GM19455 (cell line): ENCODE results near the gene ITFG2.

Source experiments
- ATAC-seq: cut with Tn5 transposase; IDR thresholded peaks from one replicate; pipeline ENCODE4 v1.9.1; 2021; ENCODE audit not compliant: unreplicated experiment

Gene ITFG2

DNA sequence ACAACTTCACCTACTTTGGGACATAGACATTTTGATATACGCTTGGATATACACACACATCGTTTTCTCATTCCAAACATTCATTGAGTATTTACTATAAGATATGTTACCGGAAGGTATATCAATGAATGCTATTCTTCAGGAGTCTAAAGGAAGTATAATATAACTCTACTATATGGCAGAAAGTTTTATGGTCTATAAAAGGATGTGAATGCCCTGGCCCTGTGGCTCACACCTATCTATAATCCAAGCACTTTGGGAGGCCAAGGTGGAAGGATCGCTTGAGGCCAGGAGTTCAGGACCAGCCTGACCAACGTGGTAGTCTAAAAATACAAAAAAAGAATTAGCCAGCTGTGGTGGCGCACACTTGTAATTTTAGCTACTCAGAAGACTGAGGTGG is 16.8 kb downstream of the ITFG2 start:
- no peak for ATAC-seq

DNA sequence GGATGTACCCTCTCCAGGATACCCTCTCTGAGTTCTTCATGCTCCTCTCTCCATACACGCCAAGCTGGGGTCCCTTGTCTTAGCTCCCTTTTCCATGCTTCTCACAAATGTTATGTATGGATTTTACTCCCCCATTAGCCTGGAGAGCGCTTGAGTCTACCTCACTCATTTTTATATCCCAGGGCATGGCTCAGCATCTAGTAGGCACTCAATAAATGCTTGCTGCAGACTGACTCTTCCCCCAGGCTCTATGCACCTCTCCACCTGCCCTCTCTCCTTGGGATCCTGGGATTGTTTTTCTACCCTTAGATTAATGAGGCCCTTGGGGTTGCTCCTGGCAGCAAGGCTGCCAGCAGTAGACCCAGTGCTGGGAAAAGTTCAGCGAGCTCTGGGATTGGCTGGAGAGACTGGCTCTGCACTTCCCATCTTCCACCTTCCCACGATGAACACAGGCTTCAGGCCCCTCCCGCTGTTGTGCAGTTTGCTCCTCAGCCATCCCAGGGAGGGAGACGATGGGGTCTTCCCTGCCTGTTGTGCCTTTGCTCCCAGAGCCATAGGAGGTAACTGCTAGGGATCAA is 20.2 kb downstream of the ITFG2 start:
- ATAC-seq: no peak

DNA sequence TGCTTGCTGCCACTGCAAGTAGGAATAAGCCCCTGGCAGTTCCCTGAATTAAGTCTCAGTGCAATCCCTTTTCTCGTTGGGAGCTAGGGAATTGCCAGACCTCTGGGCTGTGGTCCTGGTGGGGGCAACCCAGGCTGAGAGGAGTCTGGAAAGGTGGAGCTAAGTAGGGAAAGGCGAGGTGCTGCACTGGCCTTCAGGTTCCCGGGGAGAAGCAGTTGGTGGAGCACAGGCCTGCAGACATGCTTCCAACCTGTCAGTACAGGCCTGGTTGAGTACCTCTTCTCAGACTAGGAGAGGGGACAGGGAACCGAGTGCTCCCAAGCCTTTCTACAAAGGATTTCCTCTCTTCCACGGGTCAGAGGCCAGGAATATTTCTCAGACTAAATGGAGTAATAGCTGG is 20.9 kb downstream of the ITFG2 start:
- no peak for ATAC-seq

DNA sequence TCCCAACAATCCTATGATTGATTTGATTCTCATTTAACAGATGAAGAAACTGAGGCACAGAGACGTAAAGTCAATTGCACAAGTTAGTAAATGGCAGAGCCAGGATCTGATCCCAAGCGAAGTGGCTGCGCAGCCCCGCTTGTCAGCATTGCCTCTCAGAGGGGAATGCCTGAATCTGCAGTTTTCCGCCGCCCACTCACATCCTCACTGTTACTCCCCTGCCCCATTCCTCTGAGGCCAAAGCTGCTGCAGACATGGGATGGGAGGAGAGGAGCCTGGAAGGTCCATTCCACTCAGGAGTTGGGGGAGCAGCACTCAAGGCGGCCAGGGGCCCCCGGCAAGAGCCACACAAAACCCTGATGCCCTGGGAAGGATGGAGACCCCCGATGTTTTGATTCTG is 21.3 kb downstream of the ITFG2 start:
- no peak for ATAC-seq

DNA sequence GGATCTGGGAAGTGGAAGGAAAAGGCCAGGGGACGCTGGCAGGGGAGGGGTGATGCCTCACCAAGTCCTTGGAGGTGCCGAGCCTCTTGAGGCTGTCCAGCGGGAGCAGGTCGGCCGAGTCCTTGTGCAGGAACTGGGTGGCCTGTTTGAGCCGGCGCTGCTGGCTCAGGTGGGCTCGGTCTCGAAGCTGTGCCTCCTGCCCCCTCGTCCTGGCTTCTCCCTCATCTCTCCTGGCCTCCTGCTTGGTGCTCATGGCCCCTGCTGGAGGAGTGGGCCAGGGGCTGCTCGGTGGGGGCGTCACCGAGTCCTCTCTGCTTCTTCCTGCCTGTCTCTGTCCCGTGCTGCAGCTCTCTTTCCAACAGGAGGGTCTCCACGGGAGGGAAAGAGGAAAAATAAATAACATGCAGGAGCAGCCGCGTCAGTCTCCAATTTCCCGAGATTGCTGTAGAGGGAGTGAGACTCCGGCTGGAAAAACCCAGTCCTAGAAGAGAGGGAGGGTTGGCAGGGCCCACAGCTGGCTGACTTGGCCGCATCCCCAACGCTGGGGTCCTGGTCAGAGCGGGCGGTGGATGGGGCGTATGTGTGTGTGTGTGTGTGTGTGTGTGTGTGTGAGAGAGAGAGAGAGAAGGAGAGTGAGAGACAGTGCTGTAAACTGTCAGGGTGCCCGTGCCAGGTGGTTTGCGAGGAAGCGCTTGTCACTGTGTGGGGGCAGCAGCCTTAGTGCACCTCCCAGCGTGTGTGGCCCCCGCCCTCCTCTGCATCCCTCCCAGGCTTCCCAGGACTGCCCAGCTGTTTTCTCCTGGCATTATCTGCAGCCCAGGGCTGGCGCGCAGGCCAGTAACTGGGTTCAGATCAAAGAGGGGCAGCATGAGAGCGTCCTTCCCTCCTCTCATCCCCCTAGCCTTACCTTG is 22.4 kb downstream of the ITFG2 start, which contains the start of gene NRIP2:
Gene NRIP2 (minus strand): TSS at position 455 of the 911 bp plus-strand sequence. CDS start 52 bp downstream, at position 403.
- no peak for ATAC-seq

DNA sequence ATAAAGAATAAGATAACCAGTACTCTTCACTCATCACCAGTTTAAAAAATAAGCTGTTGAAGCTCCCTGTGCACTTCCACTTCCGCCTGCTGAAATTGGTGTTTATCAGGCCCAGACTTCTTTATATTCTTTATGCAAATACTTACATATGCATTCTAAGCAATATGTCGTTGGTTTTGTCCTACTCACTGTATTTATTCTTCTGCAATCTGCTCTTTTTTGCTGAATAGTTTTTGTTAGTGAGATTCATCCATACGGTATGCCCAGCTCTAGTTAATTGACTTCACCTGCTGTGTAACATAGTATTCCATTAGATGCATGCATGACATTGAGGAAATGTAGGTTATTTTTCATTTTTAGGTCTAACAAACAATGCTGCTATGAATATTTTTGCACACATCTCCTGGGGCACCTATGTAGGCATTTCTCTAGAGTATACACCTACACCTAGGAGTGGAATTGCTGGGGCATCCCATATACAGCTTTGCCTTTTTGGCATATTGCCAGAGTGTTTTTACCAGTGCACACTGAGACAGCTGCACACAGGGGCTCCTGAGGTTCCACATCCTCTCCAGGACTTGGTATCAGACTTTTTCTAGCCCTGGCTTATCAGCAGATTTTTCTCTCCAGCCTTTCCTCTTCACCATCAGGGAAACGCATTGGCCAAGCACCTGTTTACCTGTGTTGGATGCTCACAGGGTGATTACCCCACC is 23.4 kb downstream of the ITFG2 start:
- ATAC-seq: no peak

DNA sequence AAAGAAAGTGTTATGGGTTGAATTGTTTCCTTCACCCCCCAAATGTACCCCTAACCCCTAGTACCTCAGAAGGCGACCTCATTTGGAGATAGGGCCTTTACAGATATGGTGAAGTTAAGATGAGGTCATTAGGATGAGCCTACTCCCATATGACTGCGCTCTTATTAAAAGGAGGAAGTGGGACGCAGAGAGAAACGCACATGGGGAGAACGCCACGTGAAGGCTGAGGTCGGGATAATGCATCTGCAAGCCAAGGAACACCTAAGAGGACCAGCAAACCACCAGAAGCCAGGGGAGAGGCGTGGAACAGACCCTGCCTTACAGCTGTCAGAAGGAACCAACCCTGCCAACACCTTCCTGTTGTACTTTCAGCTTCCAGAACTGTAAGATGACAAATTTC is 24.1 kb downstream of the ITFG2 start:
- no peak for ATAC-seq

DNA sequence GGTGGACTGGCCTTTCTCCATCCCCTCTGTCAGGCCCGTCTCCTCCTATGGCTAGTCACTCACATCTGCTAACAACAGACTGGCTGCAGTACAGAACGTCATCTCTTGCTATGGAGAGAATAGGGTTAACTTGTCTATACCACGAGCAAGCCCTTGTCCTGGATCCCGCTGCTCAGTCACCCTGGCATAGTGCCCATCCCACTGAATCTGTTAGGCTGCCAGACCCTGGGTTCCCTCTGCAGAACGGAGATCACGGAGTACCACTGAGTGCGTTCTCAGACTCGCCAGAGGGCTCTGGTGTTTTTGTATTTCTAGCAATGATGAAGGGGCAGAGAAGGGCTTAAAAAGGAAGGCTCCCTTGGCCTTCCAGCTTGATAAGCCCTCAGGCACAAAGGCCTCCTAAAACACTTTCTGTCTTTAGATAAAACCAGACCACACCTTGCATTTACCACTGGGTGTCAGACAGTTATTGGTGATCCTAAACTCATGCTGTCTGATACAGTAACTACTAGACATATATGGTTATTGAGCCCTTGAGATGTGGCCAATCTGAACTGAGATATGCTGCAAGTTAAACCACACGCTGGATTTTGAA is 28.7 kb downstream of the ITFG2 start:
- no peak for ATAC-seq

DNA sequence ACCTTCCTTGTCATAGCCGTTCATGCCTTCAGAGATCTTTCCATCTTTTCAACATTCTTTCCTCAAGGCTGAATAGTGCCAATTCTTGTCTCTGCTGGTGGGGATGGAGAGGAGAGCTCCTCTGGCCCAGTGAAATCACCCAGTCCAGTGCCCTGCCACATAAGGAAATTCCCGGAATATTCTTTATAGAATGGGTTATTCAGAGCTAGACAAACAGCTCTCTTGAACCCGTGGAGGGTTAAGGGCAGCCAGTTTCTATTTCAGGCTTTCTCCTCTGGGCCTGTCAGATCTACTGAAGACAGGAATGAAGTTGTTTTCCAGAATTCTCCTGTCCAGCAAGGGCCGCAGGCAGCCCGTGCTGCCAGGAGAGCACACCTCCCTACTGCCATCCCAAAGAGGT is 30.5 kb downstream of the ITFG2 start:
- no peak for ATAC-seq

DNA sequence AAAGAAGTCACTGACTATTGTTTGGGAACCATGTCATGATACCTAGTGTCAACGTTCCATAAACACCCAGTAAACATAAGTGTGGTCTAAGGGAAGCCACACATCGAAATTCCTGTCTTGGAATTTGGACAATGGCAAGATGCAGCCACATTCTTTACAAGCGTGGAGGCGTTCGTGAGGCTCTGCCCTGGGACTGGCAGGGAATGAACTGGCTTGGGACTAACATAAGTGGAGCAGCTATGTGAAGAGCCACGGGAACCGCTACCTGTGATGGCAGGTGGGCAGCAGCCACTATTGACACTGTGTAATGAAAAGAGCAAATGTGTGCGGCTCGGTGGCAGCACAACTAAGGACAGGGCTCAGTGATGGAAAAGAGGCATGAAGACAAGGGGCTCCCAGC is 32.3 kb downstream of the ITFG2 start:
- no peak for ATAC-seq

DNA sequence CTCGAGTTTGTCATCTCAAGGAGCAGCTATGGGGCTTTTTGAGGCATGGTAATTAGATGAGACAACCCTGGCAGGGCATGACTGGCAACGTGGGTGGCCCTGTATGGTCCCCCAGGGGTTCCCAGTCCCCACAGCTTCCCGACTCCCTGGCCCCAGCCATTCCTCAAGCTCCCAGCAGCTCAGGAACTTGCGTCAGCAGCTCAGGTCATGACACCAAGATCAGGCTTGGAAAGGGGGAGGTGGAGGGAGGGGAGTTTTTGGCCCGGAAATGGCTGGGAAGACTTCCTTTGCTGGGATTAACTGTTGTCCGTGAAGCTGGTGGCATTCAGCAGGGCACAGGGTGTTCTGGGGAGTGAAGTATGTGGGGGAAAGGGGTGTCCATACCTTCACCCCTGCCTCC is 32.8 kb downstream of the ITFG2 start:
- ATAC-seq: no peak

DNA sequence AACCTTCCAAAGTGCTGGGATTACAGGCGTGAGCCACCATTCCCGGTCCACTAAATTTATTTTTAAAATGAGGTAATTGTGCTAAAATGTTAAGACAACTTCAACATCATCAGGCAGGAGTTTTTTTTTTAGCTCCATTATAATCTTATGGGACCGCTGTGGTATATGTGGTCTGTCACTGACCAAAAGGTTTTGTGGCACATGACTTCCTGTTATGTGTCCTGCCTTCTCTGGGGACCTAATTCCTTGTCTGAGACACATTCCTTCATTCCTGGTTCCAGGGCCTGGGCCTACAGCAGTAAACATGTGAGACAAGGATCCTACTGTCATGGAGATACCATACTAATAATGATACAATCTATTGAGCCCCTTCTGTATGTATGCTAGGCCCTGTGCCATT is 39.5 kb downstream of the ITFG2 start:
- ATAC-seq: no peak

DNA sequence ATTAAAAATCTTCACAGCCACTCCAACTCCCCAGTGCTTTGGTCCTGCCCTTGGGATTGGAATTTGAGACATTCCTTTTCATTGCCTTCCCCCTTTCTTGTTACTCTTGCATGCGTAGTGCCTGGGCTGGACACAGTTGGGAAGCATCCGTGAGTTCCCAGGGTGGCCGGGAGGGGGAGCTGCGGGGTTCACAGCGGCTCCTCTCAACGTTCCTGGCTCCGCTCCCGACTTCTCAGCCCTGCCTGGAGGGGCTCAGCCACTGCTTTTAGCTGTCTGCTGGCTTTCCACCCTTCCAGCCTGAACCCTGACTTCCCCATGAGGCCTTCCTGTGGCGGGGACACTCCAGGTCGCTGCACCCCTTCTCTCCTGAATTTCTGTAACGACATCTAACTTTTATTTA is 41.2 kb downstream of the ITFG2 start:
- ATAC-seq: no peak

DNA sequence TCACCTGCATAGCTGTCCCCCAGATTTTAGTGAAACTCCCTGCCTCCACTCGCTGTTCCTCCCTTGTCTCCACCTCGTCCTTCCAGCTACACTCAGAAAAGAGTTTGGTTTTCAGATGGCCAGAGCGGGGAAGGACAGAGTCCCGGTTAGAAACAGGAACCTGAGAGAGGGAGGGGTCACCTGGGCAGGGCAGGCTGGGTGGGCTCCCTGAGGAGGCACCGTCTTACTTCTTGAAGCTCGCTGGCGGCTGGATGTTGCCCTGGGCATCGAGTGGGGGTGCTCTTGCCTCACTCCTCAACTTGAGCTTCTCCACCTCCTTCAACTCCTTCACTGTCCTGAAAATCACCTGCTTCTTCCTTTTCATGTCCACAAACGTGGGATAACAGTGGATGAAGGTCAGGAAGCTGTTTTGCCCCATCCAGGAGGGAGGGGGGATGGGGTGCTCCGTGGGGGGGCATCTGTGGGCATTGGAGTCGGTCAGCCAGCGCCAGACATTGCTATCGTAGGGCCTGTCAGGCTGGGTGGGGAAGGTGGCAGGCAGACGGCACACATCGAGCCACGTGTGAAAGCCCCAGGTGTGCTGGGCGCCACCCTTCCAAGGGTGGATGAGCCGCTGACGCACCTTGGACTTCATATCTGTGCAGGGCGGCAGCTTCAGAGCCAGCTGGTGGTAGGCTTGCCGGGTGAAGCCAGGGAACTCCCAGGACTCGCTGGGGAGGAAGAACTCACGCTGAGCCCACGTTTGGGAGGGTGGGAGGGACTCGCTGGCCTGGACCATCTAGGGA is 42.4 kb downstream of the ITFG2 start:
- ATAC-seq: no peak

DNA sequence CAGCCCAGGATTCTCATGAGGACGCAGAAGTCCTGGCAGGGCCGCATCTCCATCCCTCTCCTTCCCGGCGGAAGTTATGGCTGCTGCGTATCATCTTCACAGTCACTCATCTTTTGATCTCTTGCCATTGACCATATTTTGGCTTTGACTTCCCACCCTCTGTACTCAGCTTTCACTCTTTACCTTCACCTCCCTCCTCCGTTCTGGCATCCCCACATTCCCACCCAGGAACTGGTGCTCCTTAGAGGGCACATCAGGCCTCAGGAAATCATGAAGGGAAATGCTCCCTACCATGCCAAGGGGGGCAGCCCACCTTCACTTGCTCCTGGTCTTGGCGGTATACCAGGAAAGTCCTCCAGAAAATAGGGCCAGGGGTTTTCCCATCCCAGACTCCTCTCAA is 43.1 kb downstream of the ITFG2 start:
- ATAC-seq: no peak

DNA sequence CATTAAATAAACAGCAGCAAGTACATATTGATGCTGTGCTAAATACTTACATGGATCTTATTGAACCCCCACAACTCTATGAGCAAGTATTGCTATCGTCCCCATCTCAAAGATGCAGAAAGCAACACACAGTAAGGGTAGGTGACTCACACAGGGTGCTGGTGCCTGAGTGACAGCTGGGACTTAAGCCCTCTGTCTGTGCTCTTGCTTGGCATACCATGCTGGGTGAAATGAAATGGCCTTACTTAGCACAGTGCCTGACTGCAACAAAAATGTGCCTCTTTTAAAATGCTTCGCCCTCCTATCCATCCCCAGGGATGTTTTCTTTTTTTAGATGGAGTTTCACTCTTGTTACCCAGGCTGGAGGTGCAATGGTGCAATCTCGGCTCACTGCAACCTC is 43.6 kb downstream of the ITFG2 start:
- ATAC-seq: no peak

DNA sequence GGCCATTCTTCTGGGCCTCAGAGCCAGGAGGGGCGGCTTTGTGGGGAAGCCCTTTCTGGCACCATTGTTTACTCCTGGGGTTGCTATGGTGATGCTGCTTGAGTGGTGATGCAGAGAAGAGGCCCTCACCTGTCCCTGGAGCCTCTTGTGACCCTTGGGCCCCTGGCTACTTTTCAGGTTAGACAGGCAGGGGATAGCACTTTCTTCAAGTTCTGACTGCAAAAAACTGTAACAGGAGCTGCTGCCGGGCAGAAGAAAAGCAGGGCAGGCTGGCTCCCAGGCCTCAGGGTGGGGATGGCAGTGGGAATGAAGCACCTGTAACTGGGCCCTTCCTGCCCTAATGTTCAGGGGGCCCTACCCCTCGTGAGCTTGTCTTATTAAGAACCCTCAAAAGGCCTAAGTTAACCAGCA is 44.6 kb downstream of the ITFG2 start, which contains the start of gene TEX52:
Gene TEX52 (minus strand): TSS at position 19 of the 411 bp plus-strand sequence. CDS start 13 bp downstream, at position 6.
- no peak for ATAC-seq

DNA sequence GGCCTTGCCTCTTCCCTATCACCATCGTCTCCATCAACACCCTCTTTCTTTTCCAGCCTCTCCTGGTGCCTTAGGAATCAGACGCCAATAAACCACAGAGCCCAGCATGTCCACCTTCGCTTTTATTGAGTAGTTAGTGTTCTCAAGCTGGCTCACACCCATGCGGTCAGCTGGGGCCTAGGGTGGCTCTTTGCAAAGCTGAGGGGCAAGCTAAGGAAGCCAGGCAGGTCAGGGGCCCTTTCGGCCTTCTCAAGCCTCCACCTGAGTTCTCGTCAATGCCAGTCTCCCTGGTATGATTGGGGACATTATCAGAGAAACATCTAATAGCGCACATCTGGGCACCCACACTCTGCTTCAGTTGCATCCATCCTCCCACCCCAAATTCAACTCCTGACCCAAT is 45.1 kb downstream of the ITFG2 start:
- ATAC-seq: no peak

DNA sequence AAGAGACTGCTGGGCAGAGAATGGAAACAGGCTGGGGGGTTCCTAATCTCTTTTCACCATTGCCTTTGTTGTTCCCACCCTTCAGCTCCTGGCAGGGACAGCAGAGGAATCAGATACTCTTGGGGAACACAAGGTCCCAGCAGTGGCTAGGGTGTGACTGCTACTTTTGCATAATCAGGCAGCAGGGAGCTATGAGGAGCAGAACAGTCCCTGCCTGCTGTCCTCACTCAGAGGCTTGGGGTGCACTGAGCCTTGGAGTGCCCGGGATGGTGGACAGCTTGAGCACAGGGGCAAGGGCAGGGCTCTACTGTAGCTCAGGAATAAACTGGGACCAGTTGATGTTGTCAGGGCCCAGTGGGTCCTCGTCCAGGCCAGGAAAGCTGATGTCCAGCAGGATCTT is 45.9 kb downstream of the ITFG2 start:
- ATAC-seq: no peak

DNA sequence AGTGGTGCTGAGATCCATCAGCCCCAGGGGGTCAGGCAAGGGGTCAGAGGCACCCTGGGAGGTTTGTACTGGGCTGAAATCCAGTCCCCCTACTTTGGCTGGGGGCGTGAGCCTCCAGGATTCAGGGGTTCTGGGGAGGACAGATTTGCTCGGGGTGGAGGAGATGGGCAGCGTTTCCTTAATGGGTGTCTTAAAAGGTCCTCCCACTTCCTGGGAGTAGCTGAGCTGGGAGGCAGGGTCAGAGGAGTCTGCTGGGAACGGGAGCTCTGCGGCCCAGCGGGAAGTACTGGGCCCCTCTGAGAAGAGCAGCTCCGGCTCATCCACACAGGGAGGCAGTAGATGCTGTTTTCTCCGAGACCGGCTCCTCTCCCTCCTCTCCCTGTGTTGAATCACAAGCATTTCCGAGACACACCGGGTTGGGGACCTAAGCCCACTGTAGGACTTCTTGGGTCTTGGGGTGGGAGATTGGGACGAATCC is 46.5 kb downstream of the ITFG2 start:
- ATAC-seq: no peak
